ENCODE measurements around the gene FOXO3.

GRCh38 chr6:108616973-108617372 lies 56.3 kb downstream of the FOXO3 start:
- TF ChIP-seq POLR2A (IDR thresholded peaks at IDR 0.05): no peak
- no peak for TF ChIP-seq CTCF (IDR thresholded peaks at IDR 0.05)
